Cerebellar cortex (tissue), 1 donor: ENCODE measurements around the gene CLEC2D.
"Not testable (repeated sequence)": the region's sequence is repeated elsewhere in the genome, so short reads cannot be mapped to it uniquely, and the experiment has no call there.

Experiments
- DNase-seq: peaks from one replicate; pipeline ENCODE4 v3.0.0-alpha.2; 2015; ENCODE audit warnings: low spot score

The CLEC2D gene

DNA sequence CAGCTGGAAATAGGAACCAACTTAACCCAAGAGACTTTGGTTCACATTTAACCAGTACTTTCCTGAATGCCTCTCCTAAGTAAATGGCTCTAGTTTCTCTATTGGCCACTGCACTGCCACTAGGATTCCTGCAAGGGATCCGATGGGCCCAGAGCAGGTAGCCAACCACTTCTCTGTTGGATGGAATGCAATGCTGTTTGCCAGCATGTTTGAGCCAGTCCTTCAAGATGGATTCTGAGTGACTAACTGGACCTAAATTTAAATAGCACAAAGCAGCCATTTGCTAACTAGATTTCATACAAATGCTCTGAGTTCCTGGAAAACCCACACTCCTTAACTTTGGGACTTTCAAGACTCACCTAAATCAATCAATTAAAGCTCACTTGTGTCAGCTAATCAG lies 9.5 kb upstream of the CLEC2D start:
- DNase-seq = no peak

DNA sequence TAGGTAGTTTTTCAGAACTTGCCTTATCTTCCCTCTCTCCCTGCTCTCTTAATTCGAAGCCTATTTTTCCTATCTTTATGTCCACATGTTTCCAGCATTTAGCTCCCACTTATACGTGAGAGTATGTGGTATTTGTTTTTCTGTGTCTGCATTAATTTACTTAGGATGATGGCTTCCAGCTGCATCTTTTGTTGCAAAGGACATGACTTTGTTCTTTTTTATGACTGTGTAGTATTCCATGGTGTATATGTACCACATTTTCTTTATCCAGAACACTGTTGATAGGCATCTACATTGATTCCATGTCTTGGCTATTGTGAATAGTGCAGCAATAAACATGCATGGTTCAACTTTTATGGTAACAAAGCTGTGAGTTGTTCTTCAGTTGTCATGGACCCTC lies 7.8 kb upstream of the CLEC2D start:
- DNase-seq = no peak

DNA sequence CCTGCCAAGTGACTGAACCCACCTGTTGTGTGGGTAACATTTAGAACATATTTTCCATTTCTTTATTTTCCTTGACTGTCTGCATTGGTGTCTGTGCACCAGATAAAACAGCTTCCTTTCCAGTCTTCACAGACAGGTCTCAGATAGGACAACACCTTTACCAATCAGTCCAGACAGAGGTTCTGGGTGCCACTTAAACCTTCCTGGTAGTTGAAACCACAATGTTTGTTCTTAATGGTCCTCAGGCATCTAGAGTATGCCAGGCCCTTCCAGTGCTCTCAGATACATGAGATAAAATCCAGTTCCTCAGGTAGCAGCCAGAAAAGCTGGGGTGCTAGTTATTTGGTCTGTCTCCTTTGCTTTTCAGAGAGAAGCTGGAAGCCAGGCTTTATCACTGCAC lies 7.0 kb upstream of the CLEC2D start:
- DNase-seq = no peak

DNA sequence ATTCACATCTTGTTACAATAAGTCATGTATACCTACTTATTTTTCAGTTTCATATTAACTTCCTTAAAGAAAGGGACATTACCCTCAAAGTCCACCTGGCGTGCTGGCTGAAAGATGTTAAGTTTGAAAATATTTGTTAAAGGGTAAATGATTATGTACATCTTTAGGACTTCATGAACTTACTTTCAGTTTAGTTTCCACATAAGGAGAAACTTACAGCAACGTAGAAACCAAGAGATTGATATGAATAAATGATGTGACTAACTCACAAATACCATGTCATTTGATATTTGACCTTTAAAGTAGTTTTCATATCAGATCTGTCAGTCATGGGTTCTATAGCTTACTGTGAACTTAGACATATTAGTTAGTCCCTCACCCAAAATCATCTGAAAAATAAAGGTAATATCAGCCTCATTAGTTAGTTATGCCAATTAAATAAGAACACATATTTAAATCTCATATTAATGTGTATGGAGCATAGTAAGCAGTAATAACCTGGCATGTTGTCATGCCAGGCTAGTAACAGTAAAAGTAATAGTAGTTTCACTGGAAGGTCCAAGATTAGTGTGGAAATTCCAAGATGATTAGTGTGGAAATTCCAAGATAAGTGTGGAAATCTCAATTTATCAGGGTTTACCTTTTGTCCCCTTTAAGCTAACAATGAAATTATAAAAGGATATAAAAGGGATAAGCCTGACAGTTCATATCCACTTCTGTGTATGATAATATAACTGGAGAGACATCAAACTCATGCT lies 1.9 kb upstream of the CLEC2D start:
- DNase-seq = no peak

DNA sequence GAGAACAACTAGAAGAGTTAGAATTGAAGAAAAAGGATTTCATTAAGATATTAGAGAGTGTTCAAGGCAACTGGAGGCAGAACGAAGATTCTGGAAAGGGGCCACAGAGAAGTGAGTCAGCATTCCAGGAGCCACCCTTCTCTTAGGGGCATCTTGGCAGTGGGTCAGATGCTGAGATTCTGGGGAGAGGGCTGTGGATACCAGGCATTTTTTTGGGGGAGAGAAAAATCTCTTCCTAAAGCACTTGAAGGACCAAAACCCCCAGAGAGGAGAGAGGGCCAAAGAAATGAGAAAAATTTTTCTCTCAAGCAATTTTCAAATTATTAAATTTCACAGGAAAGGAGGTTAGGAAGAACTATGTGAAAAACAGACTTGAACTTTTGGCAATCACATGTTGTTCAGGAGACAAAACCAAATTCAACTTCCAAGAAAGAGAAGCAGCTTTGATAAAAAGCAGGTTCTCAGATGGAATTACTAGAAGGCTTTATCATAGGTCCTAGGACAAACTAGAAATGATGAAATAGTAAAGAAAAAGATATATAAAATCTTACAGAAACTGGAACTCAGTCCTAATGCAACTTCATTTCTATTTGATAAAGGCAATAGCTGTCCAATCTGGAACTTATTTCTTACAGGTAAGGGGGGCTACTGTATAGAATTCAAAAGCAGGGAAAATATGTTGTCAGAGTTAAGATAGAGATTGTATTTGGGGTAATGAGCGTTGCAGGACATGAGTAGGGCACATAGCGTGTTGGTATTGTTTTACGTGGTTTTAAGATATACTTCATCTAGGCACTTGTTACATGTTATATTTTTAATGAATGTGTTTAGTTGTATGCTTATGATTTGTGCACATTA lies 1.1 kb upstream of the CLEC2D start:
- DNase-seq = no peak

DNA sequence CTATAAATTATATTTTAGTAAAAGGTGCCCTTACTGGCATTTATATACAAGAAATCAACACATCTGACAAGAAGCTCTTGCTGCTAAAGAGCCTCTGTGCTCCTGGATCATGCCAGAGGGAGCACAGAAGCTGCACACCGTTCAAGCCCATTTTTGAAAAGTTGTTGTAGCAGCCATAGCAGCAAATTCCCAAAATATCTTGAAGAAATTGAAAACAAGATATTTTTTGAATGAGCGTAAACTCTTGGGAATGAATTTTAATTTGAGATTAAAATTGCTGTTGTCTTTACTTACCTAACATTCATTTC lies 540 bp upstream of the CLEC2D start:
- DNase-seq = no peak

DNA sequence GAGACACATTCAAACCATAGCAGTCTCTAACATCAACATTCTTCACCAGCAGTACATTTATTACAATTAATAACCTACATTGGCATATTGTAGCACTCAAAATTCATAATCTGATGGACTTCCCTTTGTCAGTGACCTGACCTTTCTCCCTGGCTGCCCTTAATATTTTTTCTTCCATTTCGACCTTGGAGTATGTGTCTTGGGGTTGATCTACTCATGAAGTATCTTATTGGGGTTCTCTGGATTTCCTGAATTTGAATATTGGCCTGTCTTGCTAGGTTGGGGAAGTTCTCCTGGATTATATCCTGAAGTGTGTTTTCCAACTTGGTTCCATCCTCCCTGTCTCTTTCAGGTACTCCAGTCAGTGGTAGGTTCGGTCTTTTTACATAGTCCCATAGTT lies 2.8 kb downstream of the CLEC2D start:
- not testable (repeated sequence) for DNase-seq

DNA sequence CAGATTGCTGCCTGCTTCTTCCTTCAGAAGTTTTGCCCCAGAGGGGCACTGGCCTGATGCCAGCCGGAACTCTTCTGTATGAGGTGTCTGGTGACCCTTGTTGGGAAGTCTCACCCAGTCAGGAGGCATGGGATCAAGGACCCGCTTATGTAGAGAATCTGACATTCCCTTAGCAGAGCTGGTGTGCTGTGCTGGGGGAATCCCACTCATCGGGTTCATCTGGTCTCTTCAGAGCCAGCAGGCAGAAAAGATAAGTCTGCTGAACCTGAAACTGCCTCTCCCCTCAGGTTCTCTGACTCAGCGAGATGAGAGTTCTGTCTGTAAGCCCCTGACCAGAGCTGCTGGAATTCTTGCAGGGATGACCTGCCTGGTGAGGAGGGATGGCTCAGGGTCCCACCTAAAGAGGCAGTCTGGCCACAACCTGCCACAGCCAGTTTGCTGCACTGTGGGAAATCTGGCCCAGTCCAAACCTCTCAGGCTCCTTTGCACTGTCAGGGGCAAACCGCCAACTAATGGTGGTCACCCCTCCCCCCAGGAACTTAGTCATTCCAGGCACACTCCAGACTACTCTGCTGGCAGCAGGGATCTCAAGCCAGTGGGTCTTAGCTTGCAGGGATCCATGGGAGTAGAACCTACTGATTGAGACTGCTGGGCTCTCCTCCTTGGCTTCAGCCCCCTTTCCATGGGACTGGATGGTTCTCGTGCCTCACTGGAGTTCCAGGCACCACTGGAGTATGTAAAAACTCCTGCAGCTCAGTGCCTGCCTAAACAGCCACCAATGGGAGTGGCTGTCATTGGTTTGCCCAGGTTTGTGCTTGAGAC lies 4.1 kb downstream of the CLEC2D start:
- DNase-seq = no peak

DNA sequence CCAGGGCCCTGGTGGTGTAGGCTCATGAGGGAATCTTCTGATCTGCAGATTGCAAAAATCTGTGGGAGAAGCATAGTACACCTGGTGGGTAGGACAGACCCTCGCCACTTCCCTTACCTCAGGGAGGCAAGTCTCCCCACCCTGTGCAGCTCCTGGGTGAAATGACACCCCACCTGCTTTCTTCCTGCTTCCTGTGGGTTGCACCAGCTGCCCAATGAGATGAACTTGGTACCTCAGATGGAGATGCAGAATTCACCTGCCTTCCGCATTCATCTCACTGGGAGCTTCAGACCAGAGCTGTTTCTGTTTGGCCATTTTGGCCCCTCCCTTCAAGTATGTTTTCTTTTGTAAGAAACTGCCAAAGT lies 4.7 kb downstream of the CLEC2D start:
- no peak for DNase-seq

DNA sequence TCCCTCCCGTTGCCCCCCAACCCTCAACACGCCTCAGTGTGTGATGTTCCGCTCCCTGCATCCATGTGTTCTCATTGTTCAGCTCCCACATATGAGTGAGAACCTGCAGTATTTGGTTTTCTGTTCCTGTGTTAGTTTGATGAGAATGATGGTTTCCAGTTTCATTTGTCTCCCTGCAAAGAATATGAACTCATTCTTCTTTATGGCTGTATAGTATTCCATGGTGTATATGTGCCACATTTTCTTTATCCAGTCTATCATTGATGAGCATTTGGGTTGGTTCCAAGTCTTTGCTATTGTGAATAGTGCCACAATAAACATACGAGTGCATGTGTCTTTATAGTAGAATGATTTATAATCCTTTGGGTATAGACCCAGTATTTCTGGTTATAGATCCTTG lies 13.0 kb downstream of the CLEC2D start:
- DNase-seq = not testable (repeated sequence)

DNA sequence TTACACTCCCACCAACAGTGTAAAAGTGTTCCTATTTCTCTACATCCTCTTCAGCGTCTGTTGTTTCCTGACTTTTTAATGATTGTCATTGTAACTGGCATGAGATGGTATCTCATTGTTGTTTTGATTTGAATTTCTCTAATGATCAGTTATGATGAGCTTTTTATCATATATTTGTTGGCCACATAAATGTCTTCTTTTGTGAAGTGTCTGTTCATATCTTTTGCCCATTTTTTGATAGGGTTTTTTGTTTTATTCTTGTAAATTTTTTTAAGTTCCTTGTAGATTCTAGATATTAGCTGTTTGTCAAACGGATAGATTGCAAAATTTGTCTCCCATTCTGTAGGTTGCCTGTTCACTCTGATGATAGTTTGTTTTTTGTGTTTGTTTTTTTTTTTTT lies 13.4 kb downstream of the CLEC2D start:
- DNase-seq = not testable (repeated sequence)

DNA sequence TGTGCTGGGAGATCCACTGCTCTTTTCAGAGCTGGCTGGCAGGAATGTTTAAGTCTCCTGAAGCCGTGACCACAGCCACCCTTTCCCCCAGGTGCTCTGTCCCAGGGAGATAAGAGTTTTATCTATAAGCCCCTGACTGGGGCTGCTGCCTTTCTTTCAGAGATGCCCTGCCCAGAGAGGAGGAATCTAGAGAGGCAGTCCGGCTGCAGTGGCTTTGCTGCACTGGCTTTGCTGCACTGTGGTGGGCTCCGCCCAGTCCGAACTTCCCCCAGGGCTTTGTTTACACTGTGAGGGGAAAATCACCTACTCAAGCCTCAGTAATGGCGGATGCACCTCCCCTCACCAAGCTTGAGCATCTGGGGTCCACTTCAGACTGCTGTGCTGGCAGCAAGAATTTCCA lies 15.9 kb downstream of the CLEC2D start:
- DNase-seq = not testable (repeated sequence)

DNA sequence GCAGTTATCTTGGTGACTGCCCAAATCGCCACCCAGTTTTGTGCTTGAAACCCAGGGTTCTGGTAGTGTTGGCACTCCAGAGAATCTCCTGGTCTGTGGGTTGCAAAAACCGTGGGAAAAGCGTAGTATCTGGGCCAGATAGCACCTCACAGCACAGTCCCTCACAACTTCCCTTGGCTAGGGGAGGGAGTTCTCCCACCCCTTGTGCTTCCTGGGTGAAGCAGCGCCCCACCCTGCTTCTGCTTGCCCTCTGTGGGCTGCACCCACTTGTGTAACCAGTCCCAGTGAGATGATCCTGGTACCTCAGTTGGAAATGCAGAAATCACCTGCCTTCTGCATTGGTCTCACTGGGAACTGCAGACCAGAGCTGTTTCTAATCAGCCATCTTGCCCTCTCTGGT lies 16.4 kb downstream of the CLEC2D start:
- no peak for DNase-seq

DNA sequence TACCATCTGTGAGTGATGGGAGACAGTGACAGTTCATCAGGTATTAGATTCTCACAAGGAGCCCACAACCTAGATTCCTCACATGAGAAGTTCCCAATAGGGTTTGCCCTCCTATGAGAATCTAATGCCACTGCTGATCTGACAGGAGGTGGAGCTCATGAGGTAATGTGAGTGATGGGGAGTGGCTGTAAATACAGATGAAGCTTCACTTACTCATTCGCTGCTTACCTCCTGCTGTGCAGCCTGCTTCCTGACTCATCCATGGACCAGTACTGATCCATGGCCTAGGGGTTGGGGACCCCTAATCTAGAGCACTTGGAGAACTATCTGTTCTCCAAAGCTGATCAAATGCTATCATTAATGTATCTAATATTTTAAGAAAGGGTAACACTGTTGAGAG lies 17.7 kb downstream of the CLEC2D start:
- DNase-seq = no peak

DNA sequence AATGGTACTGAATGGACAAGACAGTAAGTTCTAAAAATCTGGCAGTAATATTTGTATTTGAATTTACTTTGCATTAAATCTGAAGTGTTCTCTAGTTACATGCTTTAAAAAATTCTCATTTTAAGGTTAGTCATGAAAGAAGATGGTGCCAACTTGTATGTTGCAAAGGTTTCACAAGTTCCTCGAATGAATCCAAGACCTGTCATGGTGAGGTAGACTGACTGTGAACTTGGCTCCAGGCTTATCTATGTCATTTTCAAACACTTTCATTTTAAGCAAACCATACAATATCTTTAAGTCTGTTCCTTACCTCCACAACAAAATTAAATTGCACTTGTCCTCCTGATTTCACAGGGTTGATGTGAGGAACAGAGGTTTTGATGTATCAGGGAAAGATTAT lies 23.4 kb downstream of the CLEC2D start:
- DNase-seq = no peak

DNA sequence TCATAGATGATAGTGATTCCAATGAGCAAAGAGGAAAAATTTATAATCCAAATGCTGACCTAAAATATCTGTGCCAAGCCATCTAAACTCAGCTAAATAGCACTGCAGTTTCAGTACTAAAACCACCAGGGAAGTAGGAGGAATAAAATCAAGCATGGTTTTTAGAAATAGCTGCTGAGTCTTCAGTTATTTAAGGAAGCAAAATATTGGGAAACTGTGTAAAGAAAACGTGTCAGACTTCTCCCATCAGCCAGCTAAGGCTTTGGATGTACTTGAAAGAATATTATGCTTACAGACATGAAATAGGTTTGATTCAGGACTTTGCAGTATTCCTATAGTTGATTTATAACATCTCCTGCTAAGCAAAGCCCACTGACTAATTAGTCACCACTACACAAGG lies 24.7 kb downstream of the CLEC2D start:
- no peak for DNase-seq

DNA sequence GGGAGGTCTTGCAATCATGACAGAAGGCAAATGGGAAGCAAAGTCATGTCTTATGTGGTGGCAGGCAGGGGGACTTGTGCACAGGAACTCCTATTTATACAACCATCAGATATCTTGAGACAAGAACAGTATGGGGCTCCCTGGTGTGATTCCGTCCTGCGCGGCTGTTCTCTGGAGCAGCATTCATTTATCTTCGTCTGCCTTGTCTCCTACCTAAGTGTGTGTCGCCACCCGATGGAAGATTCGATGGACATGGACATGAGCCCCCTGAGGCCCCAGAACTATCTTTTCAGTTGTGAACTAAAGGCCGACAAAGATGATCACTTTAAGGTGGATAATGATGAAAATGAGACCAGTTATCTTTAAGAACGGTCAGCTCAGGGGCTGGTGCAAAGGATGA lies 25.6 kb downstream of the CLEC2D start:
- DNase-seq = not testable (repeated sequence)

DNA sequence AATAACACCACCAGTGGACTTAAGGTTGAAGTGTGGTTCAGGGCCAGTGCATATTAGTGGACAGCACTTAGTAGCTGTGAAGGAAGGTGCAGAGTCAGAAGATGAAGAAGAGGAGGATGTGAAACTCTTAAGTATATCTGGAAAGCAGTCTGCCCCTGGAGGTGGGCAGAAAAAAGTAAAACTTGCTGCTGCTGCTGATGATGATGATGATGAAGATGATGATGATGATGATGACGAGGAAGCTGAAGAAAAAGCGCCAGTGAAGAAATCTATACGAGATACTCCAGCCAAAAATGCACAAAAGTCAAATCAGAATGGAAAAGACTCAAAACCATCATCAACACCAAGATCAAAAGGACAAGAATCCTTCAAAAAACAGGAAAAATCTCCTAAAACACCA lies 26.1 kb downstream of the CLEC2D start:
- not testable (repeated sequence) for DNase-seq

DNA sequence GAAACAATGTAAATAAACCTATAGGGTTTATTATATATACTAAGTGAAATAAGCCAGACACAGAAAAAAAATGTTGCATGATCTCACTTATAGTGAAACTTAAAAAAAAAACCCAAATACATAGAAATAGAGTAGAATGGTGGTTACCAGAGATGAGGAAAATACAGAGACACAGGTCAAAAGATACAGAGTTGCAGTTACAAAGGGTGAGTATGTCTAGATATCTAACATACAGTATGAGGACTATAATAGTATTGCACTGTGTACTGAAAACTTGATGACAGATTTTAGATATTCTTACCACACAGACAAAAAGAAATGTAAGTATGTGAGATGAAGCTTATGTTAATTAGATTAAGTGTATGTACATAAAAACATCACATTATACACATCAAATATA lies 28.1 kb downstream of the CLEC2D start:
- no peak for DNase-seq

DNA sequence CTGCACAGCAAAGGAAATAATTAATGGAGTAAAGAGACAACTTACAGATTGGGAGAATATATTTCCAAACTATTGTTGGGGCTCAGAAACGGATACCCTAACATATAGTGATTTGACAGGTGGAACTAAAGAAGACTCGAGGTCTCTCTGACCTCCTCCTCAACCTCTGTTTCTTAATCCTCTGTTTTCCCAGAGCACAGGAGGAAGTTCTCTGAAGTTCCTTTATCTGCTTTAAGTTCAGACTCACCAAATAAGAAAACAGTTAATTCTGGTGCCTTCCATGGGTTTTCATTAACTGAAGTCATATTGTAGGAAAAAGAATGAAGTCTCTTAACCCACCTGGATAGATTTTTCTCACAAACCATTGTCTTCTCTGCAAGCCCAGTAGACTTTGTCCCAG lies 29.2 kb downstream of the CLEC2D start:
- DNase-seq = no peak

DNA sequence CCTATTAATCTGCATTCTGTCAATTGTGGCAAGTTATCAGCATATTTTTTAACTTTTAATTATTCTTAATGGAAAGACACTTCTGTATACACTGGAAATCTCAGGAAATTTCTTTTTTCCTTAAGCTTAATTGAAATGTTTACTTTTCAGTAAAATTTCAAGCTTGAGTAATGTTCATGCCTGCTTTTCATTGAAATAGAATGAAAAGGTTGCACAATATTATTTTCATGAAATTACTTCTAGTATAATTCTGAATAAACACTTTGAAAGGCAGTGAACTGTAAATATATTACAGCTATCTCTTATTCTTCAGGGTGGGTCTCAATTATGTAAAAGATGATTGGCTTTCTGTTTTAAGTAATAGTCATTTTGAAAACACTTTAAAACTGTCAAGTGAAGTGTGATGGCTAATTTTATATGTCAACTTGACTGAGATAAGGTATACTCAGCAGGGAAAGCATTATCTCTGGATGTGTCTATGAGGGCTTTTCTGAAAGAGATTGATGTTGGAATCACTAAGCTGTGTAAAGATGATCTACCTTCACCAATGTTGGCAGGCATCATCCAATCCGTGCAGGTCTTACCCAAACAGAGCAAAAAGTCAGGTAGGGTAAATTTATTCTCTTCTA lies 29.9 kb downstream of the CLEC2D start:
- DNase-seq = no peak

DNA sequence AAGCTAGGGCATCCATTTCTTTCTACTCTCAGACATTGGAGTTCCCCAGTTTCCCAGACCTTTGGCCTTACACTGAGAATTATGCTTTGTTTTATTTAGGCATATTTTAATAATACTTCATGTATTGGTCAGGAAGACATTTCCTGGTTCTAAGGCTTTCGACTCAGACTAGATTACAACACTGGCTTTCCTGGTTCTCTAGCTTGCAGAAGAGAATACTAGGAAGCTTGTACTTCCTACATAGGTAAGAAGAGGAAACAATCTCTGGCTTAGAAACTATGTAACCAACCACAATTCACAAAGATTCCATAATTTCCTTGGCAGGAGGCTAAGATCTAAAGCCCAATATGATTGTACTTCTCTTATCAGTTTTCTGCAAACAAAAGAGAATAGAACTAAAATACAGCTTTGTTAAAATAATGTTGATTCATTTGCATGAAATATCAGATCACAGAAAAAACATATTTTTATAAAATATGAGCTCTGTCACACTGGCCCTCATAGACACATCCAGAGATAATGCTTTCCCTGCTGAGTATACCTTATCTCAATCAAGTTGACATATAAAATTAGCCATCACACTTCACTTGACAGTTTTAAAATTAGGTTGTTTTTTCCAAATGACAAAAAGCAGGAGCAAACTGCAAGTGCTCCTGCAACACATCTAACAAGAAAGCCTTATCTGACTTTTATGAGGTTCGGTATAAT lies 30.5 kb downstream of the CLEC2D start:
- no peak for DNase-seq
